Lower leg skin (tissue), 4 donors: Measurements from ENCODE around the gene MRPL38. TPM values are rescaled to one million over a fixed set of nuclear protein-coding genes. Genes with fewer than 3 reads are reported as not detected.
A peak's percentile ranks its signal among the peaks of the same experiment; 100 is the strongest.

Source experiments
- DNase-seq, 2 donors: peaks; one replicate each; pipeline ENCODE4 v3.0.0-alpha.2; 2019; ENCODE audit warnings: low spot score in 2 of 2
- H3K4me3 ChIP-seq: fragments of 200-600 bp; sonication (generic); 2 replicates; pipeline ENCODE4 v1.5.1; 2017; ENCODE audit warnings: mild to moderate bottlenecking, low read depth; ENCODE audit not compliant: poor library complexity, severe bottlenecking
- POLR2A ChIP-seq, 2 donors: fragments of 450-650 bp; IDR thresholded peaks; one replicate each; pipeline ENCODE4 v1.6.1; 2016 to 2017; ENCODE audit warnings: antibody characterized with exemption in 2 of 2, mild to moderate bottlenecking in 1 of 2, moderate library complexity in 1 of 2
- WGBS, 2 donors: methylation state at CpG; one replicate each; pipeline ENCODE4 v1.1.5; 2018; 5-methylcytosine and 5-hydroxymethylcytosine counted together
- intact Hi-C: fragments of 100-400 bp; cut with DNase I; formaldehyde crosslinking; loops from one replicate; pipeline ENCODE4 v1.15.0; 2023; ENCODE audit warnings: low total_unique reads
- total RNA-seq, 4 donors: library from RNA; depleted of rRNA; stranded (reverse); fragments of >200 nt; gene quantifications; one replicate each; pipeline ENCODE4 v1.1.0, GENCODE V29; 2016
- TF ChIP-seq, protein P1 (sequence below), 3 donors: fragments of 450-650 bp; IDR thresholded peaks; one replicate each; pipeline ENCODE4 v1.5.1; 2016; ENCODE audit warnings: antibody characterized with exemption in 3 of 3, mild to moderate bottlenecking in 3 of 3, moderate library complexity in 2 of 3

The MRPL38 gene
- total RNA-seq, 4 donors from 2014 or later = 36.5 to 64.7 (median 49.0) TPM

DNA sequence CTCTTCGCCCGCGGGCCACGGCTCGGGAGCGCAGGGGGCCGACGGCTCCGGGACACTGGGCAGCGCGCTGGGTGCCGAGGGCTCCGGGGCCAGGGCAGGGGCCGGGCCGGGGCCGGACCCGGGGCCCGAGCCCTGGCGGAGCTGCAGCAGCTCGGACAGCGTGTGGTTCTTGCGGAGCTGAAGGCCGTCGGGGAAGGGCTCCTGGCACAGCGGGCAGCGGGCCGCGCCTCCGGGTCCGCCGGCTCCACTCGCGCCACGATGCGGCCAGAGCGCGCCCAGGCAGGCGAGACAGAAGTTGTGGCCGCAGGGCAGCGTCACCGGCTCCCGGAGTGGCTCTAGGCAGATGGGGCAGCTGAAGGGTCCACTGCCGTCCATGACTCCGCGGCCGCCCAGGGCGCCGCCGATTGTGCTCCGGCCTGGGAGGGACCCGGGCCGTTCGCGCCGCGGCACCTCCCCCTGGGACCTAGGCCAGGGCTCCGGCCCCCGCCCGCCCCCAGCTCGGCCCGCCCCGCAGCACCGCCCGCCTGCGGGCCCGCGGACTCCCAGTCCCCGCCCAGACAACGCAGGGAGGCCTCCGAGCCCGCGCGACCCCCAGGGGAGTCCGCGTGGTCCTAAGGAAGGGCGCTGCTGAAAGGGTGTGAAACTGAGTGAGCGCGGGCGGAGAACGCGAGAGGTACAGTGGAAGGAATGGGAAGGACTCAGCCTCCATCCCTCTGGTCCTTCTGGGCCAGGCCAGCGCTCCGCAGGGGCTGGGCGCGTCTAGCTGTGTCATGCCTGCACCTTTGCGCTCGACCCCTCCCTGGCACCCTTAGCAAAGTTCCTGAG lies 26.3 kb downstream of the MRPL38 start, which contains the start of gene TRIM47:
TRIM47 (minus strand) TSS at position 408 of the 825 bp plus-strand sequence; CDS start at position 375, 33 bp downstream.
- WGBS, 2 donors = 1 to 4% methylated on average over 19 to 38 of the region's 87 CpGs
- TF ChIP-seq POLR2A (IDR thresholded peaks at IDR 0.05) = peak in 1 of 2 donors; percentile 59
- TF ChIP-seq, protein P1, sequence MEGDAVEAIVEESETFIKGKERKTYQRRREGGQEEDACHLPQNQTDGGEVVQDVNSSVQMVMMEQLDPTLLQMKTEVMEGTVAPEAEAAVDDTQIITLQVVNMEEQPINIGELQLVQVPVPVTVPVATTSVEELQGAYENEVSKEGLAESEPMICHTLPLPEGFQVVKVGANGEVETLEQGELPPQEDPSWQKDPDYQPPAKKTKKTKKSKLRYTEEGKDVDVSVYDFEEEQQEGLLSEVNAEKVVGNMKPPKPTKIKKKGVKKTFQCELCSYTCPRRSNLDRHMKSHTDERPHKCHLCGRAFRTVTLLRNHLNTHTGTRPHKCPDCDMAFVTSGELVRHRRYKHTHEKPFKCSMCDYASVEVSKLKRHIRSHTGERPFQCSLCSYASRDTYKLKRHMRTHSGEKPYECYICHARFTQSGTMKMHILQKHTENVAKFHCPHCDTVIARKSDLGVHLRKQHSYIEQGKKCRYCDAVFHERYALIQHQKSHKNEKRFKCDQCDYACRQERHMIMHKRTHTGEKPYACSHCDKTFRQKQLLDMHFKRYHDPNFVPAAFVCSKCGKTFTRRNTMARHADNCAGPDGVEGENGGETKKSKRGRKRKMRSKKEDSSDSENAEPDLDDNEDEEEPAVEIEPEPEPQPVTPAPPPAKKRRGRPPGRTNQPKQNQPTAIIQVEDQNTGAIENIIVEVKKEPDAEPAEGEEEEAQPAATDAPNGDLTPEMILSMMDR (IDR thresholded peaks at IDR 0.05) = no peak
- peak within 1 kb of the TSS; percentile 81 for H3K4me3 ChIP-seq
- peak in 1 of 2 donors; percentile 94 for DNase-seq
- intact Hi-C loops = no loop called here

DNA sequence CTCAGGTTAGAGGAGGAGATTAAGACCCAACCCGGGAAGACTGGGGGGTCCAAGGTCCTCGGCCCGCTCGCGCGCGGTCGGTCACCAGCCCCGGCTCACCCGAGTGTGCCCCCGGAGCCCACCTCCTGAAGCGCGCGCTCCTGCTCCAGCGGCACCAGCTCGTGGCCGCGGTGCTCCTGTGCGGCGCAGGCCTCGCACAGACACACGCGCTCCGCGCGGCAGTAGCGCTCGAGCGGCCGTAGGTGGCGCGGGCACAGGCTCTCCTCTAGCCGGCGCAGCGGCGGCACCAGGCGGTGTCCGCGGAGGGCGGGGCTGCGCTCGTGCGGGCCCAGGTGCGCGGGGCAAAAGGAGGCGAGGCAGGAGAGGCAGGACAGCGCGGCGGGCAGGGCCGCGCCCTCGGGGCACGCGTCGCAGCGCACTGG lies 26.9 kb downstream of the MRPL38 start:
- H3K4me3 ChIP-seq = peak overlapping the region; percentile 81
- intact Hi-C loops = no loop called here
- peak in 1 of 2 donors; percentile 92 for DNase-seq
- no peak for TF ChIP-seq POLR2A (IDR thresholded peaks at IDR 0.05)
- TF ChIP-seq, protein P1 (IDR thresholded peaks at IDR 0.05) = no peak
- 0% methylated on average over 11 to 13 of the region's 56 CpGs for WGBS, 2 donors

DNA sequence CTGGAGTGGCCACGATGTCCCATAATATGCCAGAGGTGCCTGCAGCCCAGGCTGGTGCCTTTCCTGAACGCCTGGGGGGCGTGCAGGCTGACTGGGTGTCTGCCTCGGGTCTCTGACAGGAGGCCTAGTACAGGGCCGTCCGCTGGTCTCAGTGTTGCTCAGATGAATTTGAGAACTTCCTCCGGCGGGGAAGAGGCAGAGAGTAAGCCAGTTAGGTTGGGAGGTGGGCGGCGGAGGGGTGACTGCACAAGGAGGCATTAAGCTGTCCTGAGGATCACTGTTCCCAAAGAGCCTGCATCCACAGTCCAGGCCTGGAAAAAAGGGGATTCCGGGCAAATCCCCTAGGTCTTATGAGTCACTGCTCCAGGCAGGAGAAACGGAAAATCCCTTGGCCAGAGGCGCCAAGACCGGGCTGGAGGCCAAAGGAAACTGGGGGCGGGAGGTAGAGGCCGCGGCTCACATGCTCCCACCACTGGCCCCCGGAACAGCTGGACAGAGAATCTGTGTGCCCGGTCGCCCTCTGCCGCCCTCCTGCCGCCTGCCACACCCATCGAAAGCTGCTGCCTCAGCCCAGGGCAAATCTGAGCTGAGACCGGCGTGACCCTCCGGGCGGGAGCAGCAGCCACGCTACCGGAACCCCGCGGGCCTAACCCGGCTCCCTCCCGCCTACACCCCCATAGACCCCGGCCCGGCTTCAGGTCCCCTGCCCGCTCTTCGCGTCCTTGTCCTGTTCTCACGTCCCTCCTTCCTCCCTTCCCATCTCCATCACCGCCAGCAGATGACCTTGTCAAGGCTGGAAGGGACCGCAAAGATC lies 27.5 kb downstream of the MRPL38 start:
- 2% methylated on average over 36 of the region's 41 CpGs for WGBS, 2 donors
- DNase-seq = peak; percentile 90 to 98
- intact Hi-C loops = no loop called here
- H3K4me3 ChIP-seq = peak overlapping the region; percentile 81
- TF ChIP-seq, protein P1 (IDR thresholded peaks at IDR 0.05) = no peak
- no peak for TF ChIP-seq POLR2A (IDR thresholded peaks at IDR 0.05)

DNA sequence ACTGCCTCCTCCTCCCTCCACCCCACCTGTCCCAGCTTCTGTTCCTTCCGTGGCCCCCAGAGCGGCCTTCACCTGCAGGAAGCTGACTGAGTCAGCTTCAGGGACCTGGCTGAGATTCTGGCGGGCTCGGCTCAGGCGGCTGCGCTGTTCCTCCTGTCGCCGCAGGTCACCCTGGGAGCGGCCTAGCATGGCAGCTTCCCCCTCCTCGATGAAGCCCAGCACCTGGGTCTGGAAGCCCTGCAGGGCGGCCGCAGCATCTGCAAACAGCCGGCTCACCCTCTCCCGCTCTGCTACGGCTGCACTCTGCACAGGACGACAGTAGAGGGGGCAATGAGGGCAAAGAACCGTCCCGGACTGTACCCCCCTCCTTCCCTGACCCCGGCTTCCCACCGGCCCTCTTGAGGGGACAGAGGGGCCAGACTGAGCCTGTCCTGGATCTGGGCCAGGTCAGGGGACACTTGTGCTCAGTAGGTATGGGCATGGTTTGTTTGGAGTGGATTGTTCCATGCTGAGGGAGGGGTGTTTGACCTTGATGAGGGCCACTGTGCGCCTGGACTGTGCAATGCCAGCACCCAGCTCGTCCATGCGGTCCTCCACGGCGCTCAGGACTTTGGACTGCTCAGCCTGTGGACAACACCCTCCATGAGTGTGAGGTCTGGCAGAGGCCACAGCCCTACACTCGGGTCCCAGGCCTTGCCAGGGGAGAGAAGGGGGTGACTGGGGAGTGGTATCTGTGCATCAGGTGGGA lies 28.3 kb downstream of the MRPL38 start:
- intact Hi-C loops = no loop called here
- peak in 1 of 2 donors; percentile 92 for DNase-seq
- WGBS, 2 donors = 11 to 13% methylated on average over 22 to 24 of the region's 26 CpGs
- H3K4me3 ChIP-seq = peak overlapping the region; percentile 81
- no peak for TF ChIP-seq POLR2A (IDR thresholded peaks at IDR 0.05)
- TF ChIP-seq, protein P1 (IDR thresholded peaks at IDR 0.05) = peak in 1 of 3 donors; percentile 70

DNA sequence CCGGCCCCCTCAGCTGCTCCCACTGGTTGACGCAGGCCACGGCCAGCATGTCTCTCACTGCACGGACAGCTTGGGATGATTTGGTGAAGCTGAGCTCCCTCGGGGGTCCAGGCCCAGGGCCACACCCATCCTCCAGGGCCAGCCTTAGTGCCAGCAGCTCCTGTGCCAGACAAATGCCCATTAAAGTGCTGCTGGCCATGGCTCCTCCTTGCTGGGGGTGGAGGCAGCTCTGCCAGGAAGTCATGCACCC lies 28.8 kb downstream of the MRPL38 start:
- whole genome bisulfite sequencing, 2 donors = 0 to 8% methylated on average over 5 of the region's 5 CpGs
- DNase-seq = no peak
- intact Hi-C loops = no loop called here
- TF ChIP-seq, protein P1 (IDR thresholded peaks at IDR 0.05) = no peak
- TF ChIP-seq POLR2A (IDR thresholded peaks at IDR 0.05) = no peak
- H3K4me3 ChIP-seq = no peak overlapping the region
